Measurements from ENCODE around the gene C19orf44.
A peak's percentile ranks its signal among the peaks of the same experiment; 100 is the strongest.

C19orf44 gene

DNA sequence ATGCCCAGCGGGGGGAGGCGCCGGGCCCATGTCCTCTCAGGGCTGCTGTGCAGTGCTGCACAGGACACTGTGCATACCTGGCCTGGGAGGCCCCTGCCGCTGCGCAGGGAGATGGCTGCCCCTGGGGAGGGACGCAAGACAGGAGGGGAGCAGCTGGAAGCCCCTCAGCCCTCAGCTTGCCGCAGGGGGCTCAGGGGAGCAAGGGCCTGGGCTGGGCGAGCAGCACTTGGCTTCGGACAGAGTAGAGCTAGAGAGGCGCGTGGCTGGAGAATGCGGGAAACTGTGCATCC is 35.1 kb downstream of the C19orf44 start:
- DNase-seq (ENCODE audit: low read depth, low spot score) = no peak
- Histone ChIP-seq H3K9ac (ENCODE audit: insufficient read length, low read depth) (no peak overlapping the region), H3K36me3 (ENCODE audit: insufficient read depth, insufficient read length, low read length) (peaks cover 96% of the 10 kb centered on the region), H3K4me1 (ENCODE audit: insufficient read depth, insufficient read length) (peaks cover 4% of the 10 kb centered on the region), H3K9me3 (ENCODE audit: insufficient read depth, low read length) (no peaks in the 10 kb centered on the region), H3K27me3 (ENCODE audit: insufficient read depth, insufficient read length) (no peaks in the 10 kb centered on the region), H3K4me3 (ENCODE audit: insufficient read length, low read depth) (no peak overlapping the region)
- TF ChIP-seq ZNF274 (IDR thresholded peaks at IDR 0.05; ENCODE audit: low read depth, low read length) (no peak), SUZ12 (IDR thresholded peaks at IDR 0.05; ENCODE audit: extremely low read depth, insufficient read depth, insufficient read length) (no peak), YY1 (IDR thresholded peaks at IDR 0.05; ENCODE audit: insufficient read depth, insufficient read length) (no peak)

DNA sequence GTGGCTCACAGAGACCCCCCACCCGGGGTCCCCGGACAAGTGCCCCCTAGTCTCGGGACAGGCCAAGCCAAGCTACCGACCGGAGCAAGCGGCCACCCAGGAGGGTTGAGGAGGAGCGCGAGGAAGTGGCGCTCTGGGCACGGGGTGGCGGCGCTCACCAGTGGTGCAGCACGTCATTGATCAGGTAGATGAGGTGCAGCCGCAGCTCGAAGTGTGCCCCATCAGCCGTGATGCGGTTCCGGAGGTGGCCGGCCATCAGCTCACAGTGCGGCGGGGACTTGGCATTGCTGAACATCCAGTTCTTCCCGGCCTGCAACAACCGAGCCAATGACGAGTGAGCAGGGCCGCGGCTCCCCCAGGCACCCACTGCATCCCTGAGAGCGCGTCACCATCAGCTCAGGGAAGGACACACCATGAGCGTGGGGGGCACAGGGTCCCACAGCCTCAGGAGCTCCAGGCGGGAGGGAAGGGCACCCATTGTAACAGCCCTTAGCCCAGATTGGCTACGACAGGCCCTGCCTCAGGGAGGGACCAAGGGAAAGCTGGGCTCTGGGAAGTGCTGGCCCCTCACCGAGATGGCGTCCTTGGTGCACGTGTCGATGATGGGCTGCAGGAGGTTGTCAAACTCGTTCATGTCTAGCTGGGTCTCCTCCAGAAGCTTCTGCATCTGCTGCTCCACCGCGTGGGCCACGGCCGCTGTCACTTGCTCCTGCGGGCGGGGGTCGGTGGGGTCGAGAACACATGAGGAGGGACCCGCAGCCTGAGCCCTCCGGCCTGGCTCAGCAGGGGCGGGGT is 36.4 kb downstream of the C19orf44 start:
- H3K9me3 ChIP-seq (ENCODE audit: insufficient read depth, low read length) = no peaks in the 10 kb centered on the region
- H3K9ac ChIP-seq (ENCODE audit: insufficient read length, low read depth) = no peak overlapping the region
- DNase-seq (ENCODE audit: low read depth, low spot score) = no peak

DNA sequence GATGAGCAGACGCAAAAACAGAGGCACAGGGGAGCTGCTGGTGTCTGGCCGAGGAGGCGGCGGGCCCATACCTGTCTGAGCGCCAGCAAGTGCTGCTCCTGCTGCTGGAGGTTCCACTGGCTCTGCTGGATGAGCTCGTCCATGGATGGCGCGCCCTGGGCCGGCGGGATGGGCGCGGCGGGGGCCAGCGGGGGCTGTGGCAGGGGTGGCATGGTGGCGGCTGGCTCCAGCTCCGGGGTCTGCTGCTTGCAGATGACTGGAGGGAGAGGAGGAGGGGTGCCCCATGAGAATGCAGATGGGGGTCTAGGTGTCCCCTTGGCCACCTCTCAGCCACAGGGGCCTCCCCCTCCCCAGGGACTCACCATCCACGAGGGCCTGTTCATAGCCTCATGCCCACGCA is 39.2 kb downstream of the C19orf44 start:
- Histone ChIP-seq H3K27me3 (ENCODE audit: insufficient read depth, insufficient read length) (no peaks in the 10 kb centered on the region), H3K4me1 (ENCODE audit: insufficient read depth, insufficient read length) (peaks cover 8% of the 10 kb centered on the region), H3K9me3 (ENCODE audit: insufficient read depth, low read length) (no peaks in the 10 kb centered on the region), H3K9ac (ENCODE audit: insufficient read length, low read depth) (no peak overlapping the region), H3K36me3 (ENCODE audit: insufficient read depth, insufficient read length, low read length) (peaks cover 96% of the 10 kb centered on the region), H3K4me3 (ENCODE audit: insufficient read length, low read depth) (no peak overlapping the region)
- no peak for DNase-seq (ENCODE audit: low read depth, low spot score)
- TF ChIP-seq SUZ12 (IDR thresholded peaks at IDR 0.05; ENCODE audit: extremely low read depth, insufficient read depth, insufficient read length) = no peak
- TF ChIP-seq YY1 (IDR thresholded peaks at IDR 0.05; ENCODE audit: insufficient read depth, insufficient read length) = no peak

More for the DNA sequence above, 36.4 kb downstream of the C19orf44 start:
- H3K4me1 ChIP-seq (ENCODE audit: insufficient read depth, insufficient read length) = peaks cover 4% of the 10 kb centered on the region
- peaks cover 98% of the 10 kb centered on the region for H3K36me3 ChIP-seq (ENCODE audit: insufficient read depth, insufficient read length, low read length)
- no peaks in the 10 kb centered on the region for H3K27me3 ChIP-seq (ENCODE audit: insufficient read depth, insufficient read length)
- H3K4me3 ChIP-seq (ENCODE audit: insufficient read length, low read depth) = no peak overlapping the region
- TF ChIP-seq SUZ12 (IDR thresholded peaks at IDR 0.05; ENCODE audit: extremely low read depth, insufficient read depth, insufficient read length) (no peak), YY1 (IDR thresholded peaks at IDR 0.05; ENCODE audit: insufficient read depth, insufficient read length) (no peak), ZNF274 (IDR thresholded peaks at IDR 0.05; ENCODE audit: low read depth, low read length) (no peak)

DNA sequence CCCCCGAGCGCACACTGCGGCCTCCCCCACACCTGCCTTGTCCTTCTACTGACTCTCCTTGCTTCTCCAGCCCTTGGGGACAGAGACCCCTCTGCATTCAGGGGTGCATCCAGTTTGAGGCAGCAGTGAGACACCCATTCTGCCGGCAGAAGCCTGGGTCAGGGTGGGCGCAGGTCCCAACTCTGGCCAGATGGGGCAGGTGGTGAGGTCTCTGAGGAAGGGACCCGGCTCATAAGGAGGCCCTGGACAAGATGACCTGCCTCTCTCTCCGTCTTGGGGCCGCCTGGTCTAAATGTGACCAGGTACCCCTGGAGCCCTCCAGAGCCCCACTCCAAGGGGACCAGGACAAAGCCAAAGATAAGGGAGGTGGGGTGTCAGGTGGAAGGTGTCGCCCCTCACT is 39.9 kb downstream of the C19orf44 start:
- no peaks in the 10 kb centered on the region for H3K27me3 ChIP-seq (ENCODE audit: insufficient read depth, insufficient read length)
- peaks cover 12% of the 10 kb centered on the region for H3K4me1 ChIP-seq (ENCODE audit: insufficient read depth, insufficient read length)
- peaks cover 96% of the 10 kb centered on the region for H3K36me3 ChIP-seq (ENCODE audit: insufficient read depth, insufficient read length, low read length)
- no peak for DNase-seq (ENCODE audit: low read depth, low spot score)
- H3K9me3 ChIP-seq (ENCODE audit: insufficient read depth, low read length) = no peaks in the 10 kb centered on the region
- no peak overlapping the region for H3K4me3 ChIP-seq (ENCODE audit: insufficient read length, low read depth)
- TF ChIP-seq YY1 (IDR thresholded peaks at IDR 0.05; ENCODE audit: insufficient read depth, insufficient read length) = no peak
- TF ChIP-seq ZNF274 (IDR thresholded peaks at IDR 0.05; ENCODE audit: low read depth, low read length) = no peak
- no peak for TF ChIP-seq SUZ12 (IDR thresholded peaks at IDR 0.05; ENCODE audit: extremely low read depth, insufficient read depth, insufficient read length)
- no peak overlapping the region for H3K9ac ChIP-seq (ENCODE audit: insufficient read length, low read depth)

- no peak overlapping the region for H3K4me3 ChIP-seq (ENCODE audit: insufficient read length, low read depth)
- H3K27me3 ChIP-seq (ENCODE audit: insufficient read depth, insufficient read length) = no peaks in the 10 kb centered on the region
- H3K4me1 ChIP-seq (ENCODE audit: insufficient read depth, insufficient read length) = peaks cover 12% of the 10 kb centered on the region
- no peak overlapping the region for H3K9ac ChIP-seq (ENCODE audit: insufficient read length, low read depth)
- no peak for DNase-seq (ENCODE audit: low read depth, low spot score)
- TF ChIP-seq SUZ12 (IDR thresholded peaks at IDR 0.05; ENCODE audit: extremely low read depth, insufficient read depth, insufficient read length) (no peak), ZNF274 (IDR thresholded peaks at IDR 0.05; ENCODE audit: low read depth, low read length) (no peak), YY1 (IDR thresholded peaks at IDR 0.05; ENCODE audit: insufficient read depth, insufficient read length) (no peak)
- peaks cover 93% of the 10 kb centered on the region for H3K36me3 ChIP-seq (ENCODE audit: insufficient read depth, insufficient read length, low read length)
- no peaks in the 10 kb centered on the region for H3K9me3 ChIP-seq (ENCODE audit: insufficient read depth, low read length)
Measured at GRCh38 chr19:16537111-16537510, 40.9 kb downstream of the C19orf44 start.

DNA sequence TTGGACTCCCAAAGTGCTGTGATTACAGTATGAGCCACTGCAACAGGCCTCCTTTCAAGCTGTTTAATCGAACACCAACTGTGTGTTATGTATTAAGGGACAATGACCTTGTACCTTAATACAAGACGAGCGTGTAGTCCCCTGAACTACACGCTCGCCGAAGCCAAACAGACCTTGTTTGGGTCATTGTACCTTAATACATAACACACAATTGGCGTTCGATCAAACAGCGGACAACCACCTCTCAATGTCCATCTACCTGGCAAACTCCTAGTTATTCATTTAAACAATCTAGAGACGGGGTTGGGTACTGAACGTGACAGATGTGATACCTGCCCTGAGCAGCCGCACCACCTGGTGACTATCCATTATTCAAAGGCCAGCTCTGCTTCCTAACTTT is 44.8 kb downstream of the C19orf44 start:
- peak overlapping the region; percentile 99 for H3K4me3 ChIP-seq (ENCODE audit: insufficient read length, low read depth)
- TF ChIP-seq YY1 (IDR thresholded peaks at IDR 0.05; ENCODE audit: insufficient read depth, insufficient read length) = no peak
- no peak for TF ChIP-seq SUZ12 (IDR thresholded peaks at IDR 0.05; ENCODE audit: extremely low read depth, insufficient read depth, insufficient read length)
- no peak for TF ChIP-seq ZNF274 (IDR thresholded peaks at IDR 0.05; ENCODE audit: low read depth, low read length)
- H3K27me3 ChIP-seq (ENCODE audit: insufficient read depth, insufficient read length) = no peaks in the 10 kb centered on the region
- H3K9ac ChIP-seq (ENCODE audit: insufficient read length, low read depth) = peak overlapping the region; percentile 99
- peaks cover 63% of the 10 kb centered on the region for H3K36me3 ChIP-seq (ENCODE audit: insufficient read depth, insufficient read length, low read length)
- H3K9me3 ChIP-seq (ENCODE audit: insufficient read depth, low read length) = no peaks in the 10 kb centered on the region
- peaks cover 13% of the 10 kb centered on the region for H3K4me1 ChIP-seq (ENCODE audit: insufficient read depth, insufficient read length)
- no peak for DNase-seq (ENCODE audit: low read depth, low spot score)

- peak overlapping the region; percentile 99 for H3K4me3 ChIP-seq (ENCODE audit: insufficient read length, low read depth)
- peaks cover 13% of the 10 kb centered on the region for H3K4me1 ChIP-seq (ENCODE audit: insufficient read depth, insufficient read length)
- peaks cover 56% of the 10 kb centered on the region for H3K36me3 ChIP-seq (ENCODE audit: insufficient read depth, insufficient read length, low read length)
- no peaks in the 10 kb centered on the region for H3K27me3 ChIP-seq (ENCODE audit: insufficient read depth, insufficient read length)
- no peak for DNase-seq (ENCODE audit: low read depth, low spot score)
- H3K9me3 ChIP-seq (ENCODE audit: insufficient read depth, low read length) = no peaks in the 10 kb centered on the region
- TF ChIP-seq SUZ12 (IDR thresholded peaks at IDR 0.05; ENCODE audit: extremely low read depth, insufficient read depth, insufficient read length) = no peak
- TF ChIP-seq YY1 (IDR thresholded peaks at IDR 0.05; ENCODE audit: insufficient read depth, insufficient read length) = no peak
- H3K9ac ChIP-seq (ENCODE audit: insufficient read length, low read depth) = peak overlapping the region; percentile 99
Measured at GRCh38 chr19:16541526-16542044, 45.4 kb downstream of the C19orf44 start.

Data from NT2/D1 (cell line).